ENCODE results near the gene GLS. TPM values are rescaled to one million over a fixed set of nuclear protein-coding genes. Genes with fewer than 3 reads are reported as not detected.

GLS gene
- 100 to 1,000 TPM; 209 to 210 TPM for total RNA-seq

DNA sequence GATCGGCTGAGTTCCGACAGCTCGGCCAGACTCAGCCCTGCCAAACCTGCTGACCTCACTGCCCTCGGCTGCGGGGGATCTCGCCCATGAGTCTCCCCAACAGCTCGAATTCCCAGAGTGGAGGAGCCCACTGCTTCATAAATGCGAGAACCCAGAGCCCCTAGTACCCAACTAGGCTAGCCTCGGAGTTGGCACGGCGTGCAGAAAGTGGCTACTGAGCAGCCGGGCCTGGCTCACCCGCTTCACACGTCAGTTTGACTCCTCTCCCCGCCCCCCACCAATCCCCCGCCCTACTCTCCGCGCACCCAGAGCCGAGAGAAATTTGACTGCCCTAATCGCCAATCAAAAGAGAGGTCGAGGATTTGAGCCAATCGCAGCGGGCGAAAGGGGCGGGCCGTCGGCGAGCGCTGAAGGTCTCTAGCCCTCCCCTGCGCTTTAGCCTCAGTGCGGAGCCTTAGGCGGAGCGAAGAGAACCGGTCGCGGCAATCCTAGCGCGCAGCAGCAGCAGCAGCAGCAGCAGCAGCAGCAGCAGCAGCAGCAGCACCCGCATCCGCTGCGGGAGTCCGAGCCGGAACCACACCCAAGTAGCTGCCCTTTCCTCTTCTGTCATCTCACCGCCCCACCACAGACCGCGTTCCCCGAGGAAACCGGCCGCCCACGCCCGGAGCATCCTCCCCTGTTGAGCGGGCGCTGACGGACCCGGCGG is at the start of gene GLS:
Gene GLS, plus strand, starts transcription at position 444 of the 706 bp plus-strand sequence. CDS start 264 bp downstream, outside the sequence.
- Mint-ChIP-seq H3K4me3 (peak within 1 kb of the TSS; percentile 98), H3K27me3 (peaks cover 4% of the 10 kb centered on the region), H3K4me1 (ENCODE audit: low read depth) (peaks cover 36% of the 10 kb centered on the region), H3K9me3 (no peaks in the 10 kb centered on the region), H3K36me3 (peaks cover 38% of the 10 kb centered on the region), H3K27ac (peak within 1 kb of the TSS; percentile 99)
- CTCF ChIA-PET: interaction anchor here (0.6 to 3.0 kb wide), 4 partner anchors 30 to 64 kb away, joined by 3 to 10 read pairs (median 6); no protein-coding TSS in a partner anchor
- POLR2A ChIA-PET: interaction anchor here (0.6 to 4.6 kb wide), 22 partner anchors 12 to 1064 kb away, joined by 3 to 31 read pairs (median 4); partner anchors contain the start of genes HIBCH, NABP1, NEMP2 and STAT1
- intact Hi-C loops (cut with micrococcal nuclease): loop anchor here (1.0 to 5.0 kb wide), 10 partner anchors 18 to 1098 kb away; partner anchors contain the start of genes NEMP2, ORMDL1, PMS1 and STAT1
- DNase-seq: peak; percentile 98

DNA sequence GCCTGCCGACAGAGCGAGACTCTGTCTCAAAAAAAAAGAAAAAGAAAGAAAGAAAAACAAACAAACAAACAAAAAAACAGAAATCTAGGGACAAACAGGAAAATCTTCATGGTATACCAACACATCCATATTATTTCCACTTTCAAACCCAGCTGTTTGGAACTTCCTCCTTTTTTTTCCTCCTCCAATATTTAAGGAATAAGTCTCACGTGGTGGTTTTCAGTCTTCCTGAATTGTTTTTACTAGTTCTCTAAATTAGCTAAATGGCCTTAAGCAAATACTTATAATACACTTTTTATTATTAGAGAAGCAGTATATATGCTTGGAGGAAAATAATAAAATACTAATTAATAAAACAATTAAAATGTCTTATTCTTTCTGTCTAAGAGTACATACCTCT is 48.7 kb upstream of the GLS start:
- H3K27ac Mint-ChIP-seq: no peak overlapping the region
- no peaks in the 10 kb centered on the region for H3K27me3 Mint-ChIP-seq
- no peaks in the 10 kb centered on the region for H3K4me1 Mint-ChIP-seq (ENCODE audit: low read depth)
- no peaks in the 10 kb centered on the region for H3K36me3 Mint-ChIP-seq
- no peak overlapping the region for H3K4me3 Mint-ChIP-seq
- DNase-seq: no peak
- ChIA-PET CTCF (no interaction called here), POLR2A (no interaction called here)
- H3K9me3 Mint-ChIP-seq: no peaks in the 10 kb centered on the region
- intact Hi-C loops (cut with micrococcal nuclease): no loop called here

DNA sequence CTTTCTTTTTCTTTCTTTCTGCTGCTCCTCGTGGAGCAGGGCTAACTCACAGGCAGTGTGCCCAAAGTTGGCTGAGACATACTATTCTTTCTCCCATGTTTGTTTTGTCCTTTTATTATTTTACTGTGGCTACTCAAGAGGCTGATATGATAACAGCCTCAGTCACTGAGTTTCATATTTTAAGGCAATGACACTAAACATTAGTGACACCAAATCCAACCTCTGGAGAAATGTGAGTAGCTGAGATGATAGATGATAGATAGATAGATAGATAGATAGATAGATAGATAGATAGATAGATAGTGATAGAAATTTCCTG is 45.8 kb upstream of the GLS start:
- CTCF ChIA-PET: no interaction called here
- Mint-ChIP-seq H3K4me1 (ENCODE audit: low read depth) (peaks cover 11% of the 10 kb centered on the region), H3K9me3 (no peaks in the 10 kb centered on the region), H3K27ac (no peak overlapping the region), H3K36me3 (no peaks in the 10 kb centered on the region), H3K4me3 (no peak overlapping the region), H3K27me3 (no peaks in the 10 kb centered on the region)
- DNase-seq: no peak
- POLR2A ChIA-PET: no interaction called here
- intact Hi-C loops (cut with micrococcal nuclease): no loop called here

- no peaks in the 10 kb centered on the region for H3K36me3 Mint-ChIP-seq
- no peak overlapping the region for H3K27ac Mint-ChIP-seq
- intact Hi-C loops (cut with micrococcal nuclease): no loop called here
- H3K4me1 Mint-ChIP-seq (ENCODE audit: low read depth): peaks cover 11% of the 10 kb centered on the region
- ChIA-PET CTCF (no interaction called here), POLR2A (no interaction called here)
- DNase-seq: no peak
- no peaks in the 10 kb centered on the region for H3K27me3 Mint-ChIP-seq
- no peaks in the 10 kb centered on the region for H3K9me3 Mint-ChIP-seq
- H3K4me3 Mint-ChIP-seq: no peak overlapping the region
Measured at GRCh38 chr2:190835303-190835930, 45.2 kb upstream of the GLS start.

GRCh38 chr2:190836767-190837166 is 43.9 kb upstream of the GLS start:
- peaks cover 21% of the 10 kb centered on the region for H3K4me1 Mint-ChIP-seq (ENCODE audit: low read depth)
- no peak overlapping the region for H3K27ac Mint-ChIP-seq
- no peaks in the 10 kb centered on the region for H3K9me3 Mint-ChIP-seq
- H3K4me3 Mint-ChIP-seq: no peak overlapping the region
- CTCF ChIA-PET: no interaction called here
- POLR2A ChIA-PET: no interaction called here
- H3K36me3 Mint-ChIP-seq: no peaks in the 10 kb centered on the region
- H3K27me3 Mint-ChIP-seq: no peaks in the 10 kb centered on the region
- DNase-seq: no peak
- intact Hi-C loops (cut with micrococcal nuclease): no loop called here

DNA sequence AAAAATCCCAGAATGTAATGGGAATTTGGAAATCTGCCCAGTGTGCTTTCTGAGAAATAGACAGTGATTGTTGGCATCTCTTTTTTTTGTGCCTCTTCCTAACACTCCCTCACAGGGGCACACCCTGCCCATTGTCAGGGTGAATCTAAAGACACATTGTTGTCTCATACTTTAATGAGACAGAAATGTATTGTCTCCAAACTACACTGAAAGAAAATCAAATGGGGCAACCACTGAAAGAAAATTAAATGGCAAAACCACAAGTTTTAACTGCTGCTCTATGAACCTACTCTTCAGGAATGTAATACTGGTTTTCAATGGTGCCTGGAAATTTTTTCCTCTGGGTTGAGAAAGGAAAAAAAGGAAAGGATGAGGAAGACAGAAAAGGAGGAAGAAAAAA is 43.2 kb upstream of the GLS start:
- ChIA-PET CTCF (no interaction called here), POLR2A (no interaction called here)
- Mint-ChIP-seq H3K27me3 (no peaks in the 10 kb centered on the region), H3K4me3 (no peak overlapping the region), H3K4me1 (ENCODE audit: low read depth) (peaks cover 27% of the 10 kb centered on the region), H3K9me3 (no peaks in the 10 kb centered on the region), H3K36me3 (no peaks in the 10 kb centered on the region), H3K27ac (no peak overlapping the region)
- intact Hi-C loops (cut with micrococcal nuclease): no loop called here
- no peak for DNase-seq

DNA sequence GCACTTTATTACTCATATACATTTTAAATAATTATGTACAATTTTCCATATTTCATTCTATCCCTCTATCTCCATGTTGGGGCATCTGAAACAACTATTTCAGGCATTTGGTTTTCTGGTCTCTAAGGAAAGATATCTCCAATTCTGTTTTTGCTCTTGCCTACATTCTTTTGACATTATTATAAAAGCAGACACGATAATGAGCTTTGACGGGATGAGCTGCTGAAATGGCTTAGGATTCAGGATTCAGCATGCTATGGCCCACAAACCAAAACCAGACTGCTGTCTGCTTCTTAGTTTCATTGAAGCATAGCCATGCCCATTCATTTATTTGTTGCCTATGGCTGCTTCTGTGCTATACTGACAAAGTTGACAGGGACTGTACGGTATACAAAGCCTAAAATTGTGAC is 42.7 kb upstream of the GLS start:
- Mint-ChIP-seq H3K36me3 (no peaks in the 10 kb centered on the region), H3K27me3 (no peaks in the 10 kb centered on the region), H3K4me1 (ENCODE audit: low read depth) (peaks cover 31% of the 10 kb centered on the region), H3K4me3 (no peak overlapping the region), H3K27ac (no peak overlapping the region), H3K9me3 (no peaks in the 10 kb centered on the region)
- intact Hi-C loops (cut with micrococcal nuclease): no loop called here
- CTCF ChIA-PET: interaction anchor here (0.6 to 1.3 kb wide), 3 partner anchors 13 to 110 kb away, joined by 3 to 9 read pairs (median 4); no protein-coding TSS in a partner anchor
- no peak for DNase-seq
- POLR2A ChIA-PET: no interaction called here

GRCh38 chr2:190838492-190838910 is 42.1 kb upstream of the GLS start:
- ChIA-PET POLR2A (no interaction called here), CTCF (interaction anchor here (0.6 to 1.3 kb wide), 3 partner anchors 12 to 109 kb away, joined by 3 to 9 read pairs (median 4); no protein-coding TSS in a partner anchor)
- Mint-ChIP-seq H3K36me3 (no peaks in the 10 kb centered on the region), H3K27ac (no peak overlapping the region), H3K27me3 (no peaks in the 10 kb centered on the region), H3K4me1 (ENCODE audit: low read depth) (peaks cover 33% of the 10 kb centered on the region), H3K9me3 (no peaks in the 10 kb centered on the region), H3K4me3 (no peak overlapping the region)
- intact Hi-C loops (cut with micrococcal nuclease): no loop called here
- DNase-seq: peak; percentile 45

DNA sequence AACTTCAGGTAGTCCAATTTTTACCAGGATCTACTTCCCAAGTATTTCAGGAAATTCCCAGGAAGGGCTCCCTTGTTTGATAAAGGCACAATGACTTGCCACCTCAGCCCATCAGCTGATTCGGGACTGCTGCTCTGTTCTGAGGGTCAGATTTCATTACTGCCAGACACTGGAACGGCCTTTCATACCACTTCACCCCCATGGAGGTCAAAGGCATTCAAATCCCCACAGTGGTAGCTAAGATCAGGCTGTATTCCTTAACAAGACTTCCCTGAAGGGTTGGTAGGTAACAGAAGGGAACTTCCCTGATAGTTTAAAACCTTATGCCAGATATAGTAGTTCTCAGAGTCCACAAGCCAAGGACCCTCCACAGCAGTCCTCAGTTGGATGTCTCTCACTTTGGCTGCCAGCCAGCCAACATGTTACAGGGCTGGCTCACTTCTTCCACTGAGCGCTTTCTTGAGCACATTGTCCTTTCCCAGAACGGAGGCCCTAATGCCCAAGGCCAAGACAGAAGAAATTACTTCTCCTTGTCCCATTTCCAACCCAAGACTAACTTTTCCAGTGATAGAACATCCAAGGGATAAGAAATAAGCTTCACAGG is 40.0 kb upstream of the GLS start:
- H3K27ac Mint-ChIP-seq: no peak overlapping the region
- ChIA-PET CTCF (no interaction called here), POLR2A (no interaction called here)
- H3K9me3 Mint-ChIP-seq: no peaks in the 10 kb centered on the region
- DNase-seq: no peak
- no peaks in the 10 kb centered on the region for H3K36me3 Mint-ChIP-seq
- no peaks in the 10 kb centered on the region for H3K27me3 Mint-ChIP-seq
- peaks cover 48% of the 10 kb centered on the region for H3K4me1 Mint-ChIP-seq (ENCODE audit: low read depth)
- no peak overlapping the region for H3K4me3 Mint-ChIP-seq
- intact Hi-C loops (cut with micrococcal nuclease): no loop called here

- Mint-ChIP-seq H3K27me3 (no peaks in the 10 kb centered on the region), H3K36me3 (no peaks in the 10 kb centered on the region), H3K4me1 (ENCODE audit: low read depth) (peaks cover 48% of the 10 kb centered on the region), H3K9me3 (no peaks in the 10 kb centered on the region), H3K4me3 (no peak overlapping the region), H3K27ac (peak overlapping the region; percentile 46)
- no peak for DNase-seq
- ChIA-PET POLR2A (interaction anchor here (0.5 to 0.6 kb wide), 2 partner anchors 62 to 120 kb away, joined by 3 read pairs; no protein-coding TSS in a partner anchor), CTCF (interaction anchor here (0.9 to 1.1 kb wide), 2 partner anchors 8 to 61 kb away, joined by 3 to 4 read pairs; no protein-coding TSS in a partner anchor)
- intact Hi-C loops (cut with micrococcal nuclease): no loop called here
Measured at GRCh38 chr2:190841707-190842505, 38.7 kb upstream of the GLS start.

- Mint-ChIP-seq H3K4me1 (ENCODE audit: low read depth) (peaks cover 47% of the 10 kb centered on the region), H3K4me3 (no peak overlapping the region), H3K9me3 (no peaks in the 10 kb centered on the region), H3K36me3 (no peaks in the 10 kb centered on the region), H3K27me3 (no peaks in the 10 kb centered on the region), H3K27ac (no peak overlapping the region)
- ChIA-PET POLR2A (no interaction called here), CTCF (interaction anchor here (0.9 kb wide), 1 partner anchor 62 kb away, joined by 3 read pairs; no protein-coding TSS in a partner anchor)
- intact Hi-C loops (cut with micrococcal nuclease): no loop called here
- DNase-seq: no peak
Measured at GRCh38 chr2:190842606-190843104, 38.0 kb upstream of the GLS start.

Measured in activated CD4-positive, alpha-beta memory T cell treated with anti-CD3 and anti-CD28 coated beads for 36 hours (primary cell).